Measurements from ENCODE around the gene ZNF71.
A peak's percentile ranks its signal among the peaks of the same experiment; 100 is the strongest.
"Not testable (repeated sequence)": the region's sequence is repeated elsewhere in the genome, so short reads cannot be mapped to it uniquely, and the experiment has no call there.

The ZNF71 gene

GRCh38 chr19:56622374-56622773 lies 27.3 kb downstream of the ZNF71 start:
- DNase-seq (ENCODE audit: low spot score): no peak

DNA sequence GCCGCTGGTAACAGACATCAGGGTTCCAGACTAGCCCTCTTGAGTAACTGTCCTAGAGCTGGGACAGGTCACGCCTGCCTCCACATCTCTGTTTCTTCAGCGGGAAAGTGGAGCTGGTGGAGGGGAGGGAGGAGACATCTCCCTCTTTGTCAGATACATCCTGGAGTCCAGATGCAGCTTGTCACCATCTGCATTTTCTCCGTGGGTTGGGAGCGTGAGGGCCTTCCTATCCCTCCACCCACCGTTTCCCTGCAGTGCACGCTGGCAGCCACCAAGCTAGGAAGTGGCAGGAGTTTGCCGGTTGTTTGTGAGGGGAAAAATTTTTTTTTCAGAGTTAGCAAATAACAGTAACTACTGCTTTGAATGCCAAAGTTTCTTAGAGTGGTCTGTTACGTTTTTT lies 27.9 kb downstream of the ZNF71 start:
- DNase-seq (ENCODE audit: low spot score): no peak

GRCh38 chr19:56625708-56626107 lies 30.6 kb downstream of the ZNF71 start:
- no peak for DNase-seq (ENCODE audit: low spot score)

DNA sequence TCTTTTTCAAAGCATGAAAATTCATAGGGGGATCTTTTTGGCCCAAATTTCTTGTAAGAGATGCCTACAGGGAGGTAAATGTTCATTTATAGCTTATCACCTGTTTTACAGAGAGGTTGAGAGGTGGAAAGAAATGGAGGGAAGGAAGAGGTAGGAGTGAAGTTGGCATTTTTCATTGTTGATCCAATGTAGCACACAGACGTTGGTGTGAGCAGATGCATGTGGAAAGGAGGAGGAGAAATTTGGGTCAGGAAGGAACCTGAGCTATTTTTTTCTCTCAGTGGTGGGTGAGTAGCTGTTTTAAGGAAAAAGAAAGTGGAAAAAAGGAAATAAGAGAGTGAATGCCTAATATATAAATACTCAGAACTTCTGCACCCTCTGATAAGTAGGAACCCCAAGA lies 37.9 kb downstream of the ZNF71 start:
- no peak for DNase-seq (ENCODE audit: low spot score)

GRCh38 chr19:56637976-56638555 lies 43.0 kb downstream of the ZNF71 start:
- peak; percentile 81 for DNase-seq (ENCODE audit: low spot score)

DNA sequence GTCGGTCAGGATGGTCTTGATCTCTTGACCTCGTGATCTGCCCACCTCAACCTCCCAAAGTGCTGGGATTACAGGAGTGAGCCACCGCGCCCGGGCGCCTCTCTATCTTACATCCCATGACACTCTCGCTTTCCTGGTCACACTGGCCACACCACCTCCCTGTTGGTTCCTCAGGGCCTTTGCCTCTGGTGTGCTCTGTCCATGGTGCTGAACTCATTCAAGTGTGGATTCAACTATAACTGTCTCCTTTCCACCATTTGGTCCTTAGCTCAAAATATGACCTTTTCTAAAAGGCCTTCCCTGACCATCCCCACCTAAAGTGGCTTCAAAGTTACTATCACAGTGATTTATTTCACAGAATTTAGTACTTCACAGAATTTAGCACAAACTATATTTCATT lies 44.1 kb downstream of the ZNF71 start:
- no peak for DNase-seq (ENCODE audit: low spot score)

- no peak for DNase-seq (ENCODE audit: low spot score)
These were observed 47.8 kb downstream of the ZNF71 start, which contains the start of gene SMIM17 for GRCh38 chr19:56642711-56643459. Gene SMIM17, plus strand, starts transcription at chr19:56643159. Its CDS starts 2,509 bp downstream, at chr19:56645668.

GRCh38 chr19:56643460-56643955 lies 48.4 kb downstream of the ZNF71 start:
- DNase-seq (ENCODE audit: low spot score): no peak

- DNase-seq (ENCODE audit: low spot score): no peak
These were observed 59.0 kb downstream of the ZNF71 start for GRCh38 chr19:56654151-56654550.

DNA sequence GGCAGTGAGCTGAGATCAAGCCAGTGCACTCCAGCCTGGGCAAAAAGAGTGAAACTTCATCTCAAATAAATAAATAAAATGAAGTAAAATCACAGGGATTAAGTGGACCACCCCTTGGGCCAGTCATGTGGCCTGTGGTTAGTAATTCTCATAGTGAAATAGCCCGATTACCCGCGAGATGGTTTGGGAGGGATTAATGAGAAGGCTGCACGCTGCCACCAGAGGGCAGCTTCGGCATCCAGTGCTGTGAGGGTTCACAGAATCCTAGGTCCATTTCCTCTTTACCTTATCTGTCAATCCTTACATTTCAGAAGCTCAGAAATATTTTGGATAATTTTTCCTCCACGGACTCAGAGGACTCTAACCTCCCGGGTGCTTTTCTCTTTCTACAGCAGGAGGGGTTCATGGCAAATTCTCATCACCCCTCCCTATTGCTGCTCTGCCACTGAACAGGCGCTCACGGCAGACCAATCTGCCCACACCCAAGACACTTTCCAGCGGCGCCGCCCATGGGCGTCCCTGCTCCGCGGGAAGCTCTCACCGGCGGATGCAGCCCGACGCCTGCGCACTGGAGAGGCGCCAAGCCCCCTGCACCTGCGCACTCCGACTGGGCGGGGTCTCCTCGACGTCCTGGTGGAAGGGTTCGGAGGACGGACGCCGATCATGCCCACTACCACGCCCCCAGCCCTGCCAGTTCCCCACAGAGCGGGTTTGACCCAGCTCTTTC lies 65.4 kb downstream of the ZNF71 start:
- DNase-seq (ENCODE audit: low spot score): peak; percentile 43

- no peak for DNase-seq (ENCODE audit: low spot score)
These were observed 66.1 kb downstream of the ZNF71 start for GRCh38 chr19:56661248-56661647.

DNA sequence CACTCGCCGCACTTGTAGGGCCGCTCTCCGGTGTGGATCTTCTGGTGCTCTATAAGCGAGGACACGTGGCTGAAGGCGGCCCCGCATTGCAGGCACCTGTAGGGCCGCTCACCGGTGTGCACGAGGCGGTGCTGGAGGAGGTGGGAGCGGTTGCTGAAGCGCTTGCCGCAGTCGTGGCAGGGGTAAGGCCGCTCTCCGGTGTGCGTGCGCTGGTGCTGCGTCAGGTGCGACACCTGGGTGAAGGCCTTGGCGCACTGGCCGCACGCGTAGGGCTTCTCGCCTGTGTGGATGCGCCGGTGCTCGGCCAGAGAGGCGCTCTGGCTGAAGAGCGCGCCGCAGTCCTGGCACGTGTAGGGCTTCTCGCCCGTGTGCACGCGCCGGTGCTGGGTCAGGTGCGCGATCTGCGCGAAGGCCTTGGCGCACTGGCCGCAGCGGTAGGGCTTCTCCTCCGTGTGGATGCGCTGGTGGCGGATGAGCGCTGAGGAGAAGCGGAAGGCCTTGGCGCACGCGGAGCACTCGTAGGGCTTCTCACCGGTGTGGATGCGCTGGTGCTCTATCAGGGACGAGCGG lies 68.9 kb downstream of the ZNF71 start:
- no peak for DNase-seq (ENCODE audit: low spot score)

DNA sequence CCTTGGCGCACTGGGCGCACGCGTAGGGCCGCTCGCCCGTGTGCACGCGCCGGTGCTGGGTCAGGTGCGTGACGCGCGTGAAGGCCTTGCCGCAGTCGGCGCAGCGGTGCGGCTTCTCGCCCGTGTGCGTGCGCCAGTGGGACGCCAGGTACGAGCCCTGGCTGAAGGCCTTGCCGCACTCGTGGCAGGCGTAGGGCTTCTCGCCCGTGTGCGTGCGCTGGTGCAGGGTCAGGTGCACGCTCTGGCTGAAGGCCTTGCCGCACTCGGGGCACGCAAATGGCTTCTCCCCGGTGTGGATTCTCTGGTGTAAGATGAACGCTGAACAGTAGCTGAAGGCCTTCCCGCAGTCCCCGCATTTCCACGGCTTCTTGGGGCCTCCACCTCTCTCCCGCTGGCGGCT lies 69.4 kb downstream of the ZNF71 start:
- no peak for DNase-seq (ENCODE audit: low spot score)

DNA sequence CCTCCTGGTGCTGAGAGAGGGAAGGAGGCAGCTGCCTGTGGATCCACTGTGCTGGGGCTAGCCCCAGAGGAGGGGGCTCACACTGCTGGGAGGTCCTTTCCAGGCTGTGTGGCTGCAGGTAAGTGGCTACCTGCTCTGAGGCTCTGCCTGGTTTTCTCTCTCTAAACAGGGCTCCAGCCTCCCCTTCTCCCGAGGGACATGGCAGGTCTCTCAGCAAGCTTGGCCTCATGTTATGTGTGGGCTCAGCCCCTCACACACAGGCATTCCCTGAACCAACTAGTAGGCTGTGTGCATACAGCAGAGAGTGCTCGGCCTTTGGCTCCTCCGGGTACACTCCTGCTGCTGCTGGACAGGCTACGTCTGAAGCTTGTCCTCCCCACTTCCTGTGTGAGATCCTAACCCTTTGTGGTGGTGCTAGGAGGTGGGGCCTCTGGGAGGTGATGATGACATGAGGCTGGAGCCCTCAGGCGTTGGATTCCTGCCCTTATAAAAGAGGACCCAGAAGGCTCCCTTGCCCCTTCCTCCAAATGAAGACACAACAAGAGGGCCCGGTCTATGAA lies 72.3 kb downstream of the ZNF71 start:
- DNase-seq (ENCODE audit: low spot score): no peak

DNA sequence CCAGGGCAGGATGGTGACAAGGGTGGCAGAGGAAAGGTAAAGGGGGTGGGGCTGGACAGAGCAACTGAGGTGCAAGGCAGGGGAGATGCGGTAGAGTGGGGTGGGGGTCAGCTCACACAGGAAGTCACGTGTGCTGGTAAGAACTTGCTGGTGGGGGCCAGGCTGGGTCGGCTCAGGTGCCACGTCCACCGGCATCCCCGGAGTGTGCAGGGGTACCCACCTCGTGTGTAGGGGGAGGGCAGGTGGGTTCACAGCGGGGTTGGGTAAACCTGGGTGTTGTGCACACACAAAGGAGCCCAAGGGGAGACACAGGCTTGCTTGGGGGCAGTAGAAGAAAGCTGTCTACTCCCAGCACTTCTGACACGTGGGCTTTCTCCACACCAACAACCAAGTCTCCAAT lies 73.6 kb downstream of the ZNF71 start:
- no peak for DNase-seq (ENCODE audit: low spot score)

GRCh38 chr19:56670401-56670960 lies 75.4 kb downstream of the ZNF71 start:
- DNase-seq (ENCODE audit: low spot score): no peak

DNA sequence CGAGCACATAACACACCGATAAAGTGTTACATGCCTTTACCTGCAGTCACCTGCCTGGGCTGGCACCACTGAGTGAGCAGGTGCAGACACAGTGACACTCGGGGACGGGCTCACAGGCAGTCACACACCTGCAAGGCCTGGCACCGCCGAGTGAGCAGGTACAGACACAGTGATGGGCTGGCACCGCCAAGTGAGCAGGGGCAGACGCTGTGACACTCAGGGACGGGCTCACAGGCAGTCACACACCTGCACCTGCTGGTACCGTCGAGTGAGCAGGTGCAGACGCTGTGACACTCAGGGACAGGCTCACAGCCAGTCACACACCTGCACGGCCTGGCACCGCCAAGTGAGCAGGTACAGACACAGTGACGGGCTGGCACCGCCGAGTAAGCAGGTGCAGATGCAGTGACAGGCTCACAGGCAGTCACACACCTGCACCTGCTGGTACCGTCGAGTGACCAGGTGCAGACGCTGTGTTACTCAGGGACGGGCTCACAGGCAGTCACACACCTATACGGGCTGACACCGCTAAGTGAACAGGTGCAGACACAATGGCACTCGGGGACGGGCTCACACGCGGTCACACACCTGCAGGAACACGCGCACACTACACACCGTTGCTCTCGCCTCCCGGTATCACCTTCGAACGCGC lies 76.0 kb downstream of the ZNF71 start:
- no peak for DNase-seq (ENCODE audit: low spot score)

- DNase-seq (ENCODE audit: low spot score): peak; percentile 98
These were observed 76.5 kb downstream of the ZNF71 start, which contains the start of gene ZNF835 for GRCh38 chr19:56671613-56671994. Gene ZNF835, minus strand, starts transcription at chr19:56671757. Its CDS starts 6,559 bp downstream, at chr19:56665198.

- DNase-seq (ENCODE audit: low spot score): not testable (repeated sequence)
These were observed 77.5 kb downstream of the ZNF71 start for GRCh38 chr19:56672610-56673009.

Data from Ammon's horn (tissue), 1 donor.